ENCODE data around the gene ZNF32. TPM values are rescaled to one million over a fixed set of nuclear protein-coding genes. Genes with fewer than 3 reads are reported as not detected.

Gene ZNF32
- total RNA-seq, 1 experiment from 2014 or later = 14.6 TPM

DNA sequence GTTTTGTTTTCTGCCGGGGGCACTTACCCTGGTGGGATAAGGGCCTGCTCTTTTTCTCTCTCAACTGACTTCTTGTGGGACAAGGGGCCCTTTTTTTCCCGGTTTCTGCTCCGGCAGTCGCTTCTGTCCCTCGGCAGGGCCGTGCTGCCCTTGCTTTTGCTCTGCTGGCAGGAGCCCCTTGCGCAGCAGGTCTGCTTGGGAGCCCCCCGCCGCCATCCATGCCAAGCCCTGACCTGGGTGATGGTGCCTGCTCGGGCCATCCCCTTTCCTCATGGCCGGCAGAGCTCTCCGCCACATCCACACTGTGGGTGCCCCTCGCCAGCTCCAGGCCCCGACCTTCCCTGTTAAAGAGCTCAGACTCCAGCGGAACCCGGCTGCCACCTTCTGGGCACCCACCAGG lies 47.0 kb upstream of the ZNF32 start:
- Histone ChIP-seq H3K79me1 (ENCODE audit: insufficient read depth, low read depth, low read length, poor library complexity, severe bottlenecking) (no peaks in the 10 kb centered on the region), H2BK120ac (ENCODE audit: low read depth, low read length, poor library complexity, severe bottlenecking) (no peak overlapping the region), H3K27ac (ENCODE audit: insufficient read length, low read depth, low read length) (no peak overlapping the region), H3K79me2 (ENCODE audit: insufficient read depth, low read length) (no peaks in the 10 kb centered on the region), H3K4me1 (ENCODE audit: insufficient read depth, low read length) (no peaks in the 10 kb centered on the region), H3K9me3 (ENCODE audit: control insufficient read depth, low read depth, low read length) (no peaks in the 10 kb centered on the region), H2BK12ac (ENCODE audit: insufficient read length, low read depth, low read length) (no peak overlapping the region), H2BK5ac (ENCODE audit: insufficient read length, low read length) (no peak overlapping the region), H2AK5ac (ENCODE audit: insufficient read length, low read length) (no peak overlapping the region), H3T11ph (ENCODE audit: low read length) (no peak overlapping the region), H3K23ac (ENCODE audit: insufficient read length, low read depth, low read length) (no peak overlapping the region), H3K18ac (ENCODE audit: insufficient read length, low read depth, low read length) (no peak overlapping the region), H3K4me2 (ENCODE audit: insufficient read depth, insufficient read length, low read length) (no peak overlapping the region), H4K20me1 (ENCODE audit: control insufficient read depth, insufficient read depth, insufficient read length) (no peaks in the 10 kb centered on the region), H2BK20ac (ENCODE audit: low read depth, low read length, poor library complexity, severe bottlenecking) (no peak overlapping the region), H3K14ac (ENCODE audit: insufficient read depth, low read length) (no peak overlapping the region), H3K4ac (ENCODE audit: low read depth, low read length) (no peak overlapping the region), H4K8ac (replicated peaks; ENCODE audit: insufficient read length, low read depth, low read length) (no peak overlapping the region), H4K91ac (ENCODE audit: insufficient read length, low read depth, low read length) (no peak overlapping the region), H4K5ac (ENCODE audit: insufficient read length, low read depth, low read length) (no peak overlapping the region), H3K23me2 (ENCODE audit: insufficient read length, low read depth, low read length, poor library complexity, severe bottlenecking) (no peaks in the 10 kb centered on the region), H2AFZ (ENCODE audit: low read length) (no peak overlapping the region), H3K27me3 (ENCODE audit: insufficient read depth, low read length) (peaks cover 7% of the 10 kb centered on the region; the same call in 1 of the 2 replicates), H3K56ac (ENCODE audit: insufficient read length, low read depth, low read length) (no peak overlapping the region), H3K9ac (ENCODE audit: extremely low read depth, insufficient read length, low read length) (no peak overlapping the region), H2BK15ac (ENCODE audit: low read depth, low read length) (no peak overlapping the region)
- no CpG with 5 or more reads among the region's 16 CpGs for WGBS (ENCODE audit: extremely low coverage, insufficient read length, low lambda C conversion rate)
- 0 out of 4 replicates have a peak, but pooled peaks cover 0 to 2% of the 10 kb centered on the region in 2 experiments for H3K4me1 Mint-ChIP-seq
- H3K27me3 Mint-ChIP-seq (ENCODE audit: low read depth) = peaks cover 33% of the 10 kb centered on the region
- H3K27ac Mint-ChIP-seq = no peak overlapping the region
- no peak for TF ChIP-seq CTCF (conservative IDR thresholded peaks at IDR 0.05)
- no peaks in the 10 kb centered on the region for H3K9me3 Mint-ChIP-seq
- no peak overlapping the region for H3K4me3 Mint-ChIP-seq
- DNase-seq = no peak
- H3K36me3 Mint-ChIP-seq (ENCODE audit: insufficient read depth in 1 of 3, low read depth in 3 of 3) = no peaks in the 10 kb centered on the region

All from H9 (cell line).